Measurements from ENCODE around the gene ESF1.
"Not testable (repeated sequence)": the region's sequence is repeated elsewhere in the genome, so short reads cannot be mapped to it uniquely, and the experiment has no call there.

Gene ESF1

GRCh38 chr20:13738187-13738586 is 46.5 kb downstream of the ESF1 start:
- not testable (repeated sequence) for DNase-seq

- DNase-seq: peak; percentile 12
Observed at GRCh38 chr20:13736436-13737191, 48.1 kb downstream of the ESF1 start.

GRCh38 chr20:13735826-13736225 is 48.9 kb downstream of the ESF1 start:
- no peak for DNase-seq

- DNase-seq: no peak
Observed at GRCh38 chr20:13723011-13723410, 61.7 kb downstream of the ESF1 start.

GRCh38 chr20:13718171-13718570 is 66.5 kb downstream of the ESF1 start:
- no peak for DNase-seq

- no peak for DNase-seq
Observed at GRCh38 chr20:13717631-13718044, 67.1 kb downstream of the ESF1 start.

- no peak for DNase-seq
Observed at GRCh38 chr20:13715171-13715570, 69.5 kb downstream of the ESF1 start.

- no peak for DNase-seq
Observed at GRCh38 chr20:13708234-13708633, 76.5 kb downstream of the ESF1 start.

- DNase-seq: no peak
Observed at GRCh38 chr20:13703265-13703664, 81.5 kb downstream of the ESF1 start.

- no peak for DNase-seq
Observed at GRCh38 chr20:13701486-13701885, 83.2 kb downstream of the ESF1 start.

- DNase-seq: no peak
Observed at GRCh38 chr20:13700761-13701160, 84.0 kb downstream of the ESF1 start.

GRCh38 chr20:13694420-13695150 is 90.1 kb downstream of the ESF1 start:
- DNase-seq: no peak

- no peak for DNase-seq
Observed at GRCh38 chr20:13692802-13693736, 91.7 kb downstream of the ESF1 start.

GRCh38 chr20:13690943-13691342 is 93.8 kb downstream of the ESF1 start:
- DNase-seq: no peak

- no peak for DNase-seq
Observed at GRCh38 chr20:13687815-13688214, 96.9 kb downstream of the ESF1 start.

- DNase-seq: no peak
Observed at GRCh38 chr20:13685623-13686022, 99.1 kb downstream of the ESF1 start.

- DNase-seq: no peak
Observed at GRCh38 chr20:13684566-13685222, 100.0 kb downstream of the ESF1 start.

- DNase-seq: no peak
Observed at GRCh38 chr20:13683833-13684232, 100.9 kb downstream of the ESF1 start.

GRCh38 chr20:13681248-13682125 is 103.2 kb downstream of the ESF1 start:
- no peak for DNase-seq

GRCh38 chr20:13678944-13679343 is 105.8 kb downstream of the ESF1 start:
- no peak for DNase-seq

- no peak for DNase-seq
Observed at GRCh38 chr20:13677241-13677640, 107.5 kb downstream of the ESF1 start.

GRCh38 chr20:13676682-13677081 is 108.0 kb downstream of the ESF1 start:
- DNase-seq: no peak
